T-helper 2 cell treated with Interferon-gamma antibody and Interleukin-4, amounts not matched to agents 5 μg/mL and 100 μg/mL, for 36 hours (primary cell): ENCODE results near the gene TSC22D3.
"Not testable (repeated sequence)": the region's sequence is repeated elsewhere in the genome, so short reads cannot be mapped to it uniquely, and the experiment has no call there.

Experiments
- DNase-seq: peaks from one replicate; pipeline ENCODE4 v3.0.0; 2021; ENCODE audit warnings: low spot score
- H3K27ac Mint-ChIP-seq: one replicate; pipeline ENCODE4 v1.8.0; 2021; ENCODE audit warnings: mild to moderate bottlenecking, mixed read lengths
- H3K27me3 Mint-ChIP-seq: one replicate; pipeline ENCODE4 v1.8.0; 2021; ENCODE audit warnings: low read depth, mixed read lengths
- H3K36me3 Mint-ChIP-seq: one replicate; pipeline ENCODE4 v1.8.0; 2021; ENCODE audit warnings: low read depth, mixed read lengths
- H3K4me1 Mint-ChIP-seq: one replicate; pipeline ENCODE4 v1.8.0; 2021; ENCODE audit warnings: low read depth, mixed read lengths
- H3K4me3 Mint-ChIP-seq: one replicate; pipeline ENCODE4 v1.8.0; 2022; ENCODE audit warnings: mild to moderate bottlenecking, moderate library complexity, mixed read lengths
- H3K9me3 Mint-ChIP-seq: one replicate; pipeline ENCODE4 v1.8.0; 2021; ENCODE audit warnings: mixed read lengths

TSC22D3 gene

GRCh38 chrX:107704587-107704986 is 71.0 kb downstream of the TSC22D3 start:
- DNase-seq: no peak
- Mint-ChIP-seq H3K27me3 (no peaks in the 10 kb centered on the region), H3K9me3 (no peaks in the 10 kb centered on the region), H3K4me1 (peaks cover 12% of the 10 kb centered on the region), H3K36me3 (no peaks in the 10 kb centered on the region), H3K27ac (no peak overlapping the region), H3K4me3 (no peak overlapping the region)

DNA sequence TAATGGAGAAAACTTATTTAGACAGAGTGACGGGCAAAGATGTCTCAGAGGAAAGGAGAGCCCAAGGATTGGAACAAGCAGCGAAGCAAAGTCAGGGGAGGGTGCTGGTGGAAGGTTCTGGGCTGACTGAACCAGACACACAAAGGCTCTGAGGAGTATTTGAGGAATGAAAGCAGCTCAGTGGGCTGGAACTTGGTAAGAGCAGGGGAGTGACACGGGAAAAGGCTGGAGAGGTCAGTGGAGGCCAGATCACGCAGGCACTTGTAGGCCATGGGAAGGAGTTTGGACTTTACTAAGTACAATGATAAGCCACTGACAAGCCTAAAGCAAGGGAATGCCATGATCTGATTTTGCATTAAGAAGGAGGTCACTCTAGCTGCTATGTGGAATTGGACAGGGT is 71.4 kb downstream of the TSC22D3 start:
- Mint-ChIP-seq H3K27ac (no peak overlapping the region), H3K9me3 (no peaks in the 10 kb centered on the region), H3K36me3 (no peaks in the 10 kb centered on the region)

GRCh38 chrX:107701493-107702121 is 74.0 kb downstream of the TSC22D3 start:
- Mint-ChIP-seq H3K9me3 (no peaks in the 10 kb centered on the region), H3K4me1 (peaks cover 11% of the 10 kb centered on the region), H3K27ac (no peak overlapping the region), H3K4me3 (no peak overlapping the region), H3K27me3 (no peaks in the 10 kb centered on the region), H3K36me3 (no peaks in the 10 kb centered on the region)
- no peak for DNase-seq

More for the DNA sequence above, 71.4 kb downstream of the TSC22D3 start:
- Mint-ChIP-seq H3K4me3 (no peak overlapping the region), H3K27me3 (no peaks in the 10 kb centered on the region), H3K4me1 (peaks cover 11% of the 10 kb centered on the region)
- no peak for DNase-seq

GRCh38 chrX:107700790-107701189 is 74.8 kb downstream of the TSC22D3 start:
- DNase-seq: no peak
- Mint-ChIP-seq H3K27ac (no peak overlapping the region), H3K4me1 (peaks cover 11% of the 10 kb centered on the region), H3K4me3 (no peak overlapping the region), H3K36me3 (no peaks in the 10 kb centered on the region), H3K9me3 (no peaks in the 10 kb centered on the region), H3K27me3 (peaks cover 2% of the 10 kb centered on the region)

GRCh38 chrX:107700317-107700774 is 75.2 kb downstream of the TSC22D3 start:
- peaks cover 11% of the 10 kb centered on the region for H3K4me1 Mint-ChIP-seq
- H3K4me3 Mint-ChIP-seq: no peak overlapping the region
- H3K36me3 Mint-ChIP-seq: no peaks in the 10 kb centered on the region
- H3K27me3 Mint-ChIP-seq: peaks cover 2% of the 10 kb centered on the region
- H3K9me3 Mint-ChIP-seq: no peaks in the 10 kb centered on the region
- H3K27ac Mint-ChIP-seq: no peak overlapping the region
- DNase-seq: no peak

DNA sequence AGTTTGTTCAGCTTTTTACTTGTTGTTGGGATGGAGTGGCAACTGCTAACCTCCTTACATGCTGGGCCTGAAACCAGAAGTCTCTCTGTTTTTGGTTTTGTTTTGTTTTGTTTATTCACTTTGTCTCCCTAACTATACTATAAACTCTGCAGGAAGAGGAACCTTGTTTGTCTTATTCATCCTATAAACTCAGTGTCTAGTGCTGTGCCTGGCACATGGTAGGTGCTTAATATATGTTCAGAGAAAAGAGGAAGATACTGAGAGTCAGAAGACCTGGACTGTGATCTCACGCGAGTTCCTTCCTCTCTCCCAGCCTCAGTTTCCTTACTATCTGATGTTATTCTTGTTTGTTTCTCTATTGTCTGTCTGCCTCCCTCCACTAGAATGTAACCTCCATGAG is 76.0 kb downstream of the TSC22D3 start:
- Mint-ChIP-seq H3K4me1 (peaks cover 11% of the 10 kb centered on the region), H3K36me3 (no peaks in the 10 kb centered on the region), H3K9me3 (no peaks in the 10 kb centered on the region), H3K27ac (no peak overlapping the region), H3K4me3 (no peak overlapping the region), H3K27me3 (peaks cover 2% of the 10 kb centered on the region)
- no peak for DNase-seq

GRCh38 chrX:107691024-107691448 is 84.6 kb downstream of the TSC22D3 start:
- DNase-seq: no peak
- Mint-ChIP-seq H3K36me3 (no peaks in the 10 kb centered on the region), H3K4me3 (no peak overlapping the region), H3K4me1 (peaks cover 8% of the 10 kb centered on the region), H3K9me3 (no peaks in the 10 kb centered on the region), H3K27me3 (no peaks in the 10 kb centered on the region), H3K27ac (no peak overlapping the region)

DNA sequence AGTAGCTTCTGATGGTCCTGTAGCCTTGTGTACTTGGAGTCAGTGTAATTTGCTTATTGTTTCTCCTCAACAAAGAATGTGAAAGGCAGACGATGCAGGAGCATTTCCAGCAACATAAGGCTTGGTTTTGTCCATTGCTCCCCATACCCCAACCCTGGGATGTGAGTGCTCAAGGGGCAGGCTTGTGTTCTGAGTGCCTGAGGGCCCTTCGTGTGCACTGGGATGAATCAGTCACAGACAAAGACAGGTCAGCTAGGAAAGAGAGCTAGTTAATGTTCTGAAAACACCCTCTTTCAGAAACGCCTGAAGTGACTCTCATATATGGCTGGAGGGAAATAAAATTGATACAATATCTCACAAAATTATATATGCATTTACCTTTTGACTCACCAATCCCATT is 88.1 kb downstream of the TSC22D3 start:
- no peaks in the 10 kb centered on the region for H3K36me3 Mint-ChIP-seq
- no peak overlapping the region for H3K4me3 Mint-ChIP-seq
- peaks cover 26% of the 10 kb centered on the region for H3K4me1 Mint-ChIP-seq
- no peak for DNase-seq
- no peaks in the 10 kb centered on the region for H3K27me3 Mint-ChIP-seq
- no peaks in the 10 kb centered on the region for H3K9me3 Mint-ChIP-seq
- no peak overlapping the region for H3K27ac Mint-ChIP-seq

GRCh38 chrX:107686792-107687191 is 88.8 kb downstream of the TSC22D3 start:
- DNase-seq: no peak
- Mint-ChIP-seq H3K36me3 (no peaks in the 10 kb centered on the region), H3K9me3 (no peaks in the 10 kb centered on the region), H3K4me1 (peaks cover 26% of the 10 kb centered on the region), H3K4me3 (no peak overlapping the region), H3K27ac (no peak overlapping the region), H3K27me3 (no peaks in the 10 kb centered on the region)

GRCh38 chrX:107686026-107686425 is 89.6 kb downstream of the TSC22D3 start:
- H3K4me3 Mint-ChIP-seq: no peak overlapping the region
- no peak for DNase-seq
- no peaks in the 10 kb centered on the region for H3K27me3 Mint-ChIP-seq
- peaks cover 26% of the 10 kb centered on the region for H3K4me1 Mint-ChIP-seq
- H3K36me3 Mint-ChIP-seq: no peaks in the 10 kb centered on the region
- no peaks in the 10 kb centered on the region for H3K9me3 Mint-ChIP-seq
- no peak overlapping the region for H3K27ac Mint-ChIP-seq

GRCh38 chrX:107685586-107685985 is 90.0 kb downstream of the TSC22D3 start:
- not testable (repeated sequence) for H3K27ac Mint-ChIP-seq, H3K36me3 Mint-ChIP-seq, H3K27me3 Mint-ChIP-seq, DNase-seq, H3K4me3 Mint-ChIP-seq, H3K9me3 Mint-ChIP-seq
- H3K4me1 Mint-ChIP-seq: peaks cover 26% of the 10 kb centered on the region

- Mint-ChIP-seq H3K4me1 (peaks cover 29% of the 10 kb centered on the region), H3K9me3 (no peaks in the 10 kb centered on the region), H3K27ac (no peak overlapping the region), H3K4me3 (no peak overlapping the region), H3K36me3 (no peaks in the 10 kb centered on the region), H3K27me3 (no peaks in the 10 kb centered on the region)
- DNase-seq: peak; percentile 9
Measured at GRCh38 chrX:107684956-107685385, 90.6 kb downstream of the TSC22D3 start.

- no peaks in the 10 kb centered on the region for H3K36me3 Mint-ChIP-seq
- H3K9me3 Mint-ChIP-seq: no peaks in the 10 kb centered on the region
- no peaks in the 10 kb centered on the region for H3K27me3 Mint-ChIP-seq
- no peak for DNase-seq
- peak overlapping the region; percentile 23 for H3K27ac Mint-ChIP-seq
- peaks cover 38% of the 10 kb centered on the region for H3K4me1 Mint-ChIP-seq
- H3K4me3 Mint-ChIP-seq: no peak overlapping the region
Measured at GRCh38 chrX:107683931-107684330, 91.7 kb downstream of the TSC22D3 start.

- Mint-ChIP-seq H3K4me1 (peaks cover 44% of the 10 kb centered on the region), H3K9me3 (no peaks in the 10 kb centered on the region), H3K36me3 (no peaks in the 10 kb centered on the region), H3K27ac (no peak overlapping the region), H3K4me3 (no peak overlapping the region), H3K27me3 (no peaks in the 10 kb centered on the region)
- DNase-seq: no peak
Measured at GRCh38 chrX:107683124-107683895, 92.3 kb downstream of the TSC22D3 start.
